Activated effector memory CD4-positive, alpha-beta T cell treated with anti-CD3 and anti-CD28 coated beads, Interleukin-2, amount 50 U/mL, for 16 hours (primary cell): ENCODE results near the gene LOXL1.
"Not testable (repeated sequence)": the region's sequence is repeated elsewhere in the genome, so short reads cannot be mapped to it uniquely, and the experiment has no call there.

Experiments
- DNase-seq: peaks from one replicate; pipeline ENCODE4 v3.0.0-alpha.2; 2020

Gene LOXL1

GRCh38 chr15:73954188-73955145 is 28.2 kb downstream of the LOXL1 start:
- peak; percentile 49 for DNase-seq

- peak; percentile 49 for DNase-seq
Observed at GRCh38 chr15:73955326-73955725, 29.1 kb downstream of the LOXL1 start.

DNA sequence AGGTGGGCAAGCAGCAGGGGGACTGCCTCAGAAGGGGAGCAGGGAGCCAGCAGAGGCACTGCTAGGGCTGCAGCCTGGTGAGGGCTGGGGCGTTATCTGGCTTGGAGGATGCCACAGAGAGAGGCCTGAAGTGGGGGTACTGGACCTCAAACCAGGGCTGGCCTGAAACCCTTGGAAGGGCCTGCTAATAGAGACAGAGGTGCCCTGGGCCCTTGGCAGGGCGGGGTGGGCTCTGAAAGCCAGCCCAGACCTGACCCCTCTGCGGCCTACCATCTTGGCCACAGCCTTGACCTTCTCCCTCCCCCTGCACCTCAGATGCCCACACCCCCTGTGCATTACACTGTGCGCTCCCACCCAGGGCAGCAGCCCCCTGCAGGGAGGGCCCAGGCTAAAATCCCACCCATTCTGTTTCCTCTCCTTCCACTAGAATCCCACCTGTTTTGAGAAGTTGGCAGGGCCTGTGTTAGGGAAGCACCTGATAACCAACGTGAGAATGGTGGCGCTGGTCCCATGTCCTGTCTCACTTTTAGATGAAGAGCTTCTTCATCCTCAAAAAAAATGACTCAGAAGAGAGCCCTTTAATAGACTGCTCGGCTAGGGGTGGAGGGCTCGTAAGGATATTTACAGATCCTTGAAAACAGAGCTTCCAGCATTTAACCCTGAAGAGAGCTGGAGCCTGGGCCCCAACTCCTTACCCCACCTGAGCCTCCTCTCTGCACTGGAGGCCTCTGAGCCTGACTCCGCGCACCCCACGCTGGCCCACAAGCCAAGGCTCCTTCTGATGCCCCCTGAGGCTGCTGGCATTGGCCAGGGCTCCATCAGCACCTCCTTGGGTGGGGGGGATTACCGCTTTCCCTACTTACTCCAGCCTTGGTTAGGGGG is 29.8 kb downstream of the LOXL1 start:
- DNase-seq, result peak; percentile 53

GRCh38 chr15:73956743-73957135 is 30.5 kb downstream of the LOXL1 start:
- peak; percentile 49 for DNase-seq

DNA sequence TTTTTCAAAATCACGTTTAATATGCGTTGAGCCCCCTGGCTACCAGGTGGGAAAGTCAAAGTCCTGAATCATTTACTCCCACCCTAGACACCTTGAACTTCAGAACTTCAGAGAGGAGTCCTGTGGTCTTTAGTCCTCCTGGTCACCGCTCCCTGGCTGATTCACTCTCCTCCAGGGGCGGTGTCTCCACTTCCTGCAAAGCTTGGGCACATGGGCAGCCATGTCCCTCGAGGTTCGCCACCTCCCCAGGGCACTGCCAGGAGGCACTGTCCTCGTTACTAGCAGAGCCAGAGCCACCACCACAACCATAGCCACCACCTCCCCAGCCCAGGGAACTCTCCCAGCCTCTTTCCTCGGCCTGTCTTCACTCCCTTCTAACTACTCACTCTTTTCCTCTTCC is 31.0 kb downstream of the LOXL1 start:
- peak; percentile 51 for DNase-seq

- peak; percentile 8 for DNase-seq
Observed at GRCh38 chr15:73957785-73958184, 31.5 kb downstream of the LOXL1 start.

GRCh38 chr15:73959012-73959581 is 32.8 kb downstream of the LOXL1 start:
- peak; percentile 63 for DNase-seq

- peak; percentile 28 for DNase-seq
Observed at GRCh38 chr15:73959801-73960200, 33.5 kb downstream of the LOXL1 start.

- DNase-seq, result peak; percentile 16
Observed at GRCh38 chr15:73960472-73961070, 34.3 kb downstream of the LOXL1 start.

DNA sequence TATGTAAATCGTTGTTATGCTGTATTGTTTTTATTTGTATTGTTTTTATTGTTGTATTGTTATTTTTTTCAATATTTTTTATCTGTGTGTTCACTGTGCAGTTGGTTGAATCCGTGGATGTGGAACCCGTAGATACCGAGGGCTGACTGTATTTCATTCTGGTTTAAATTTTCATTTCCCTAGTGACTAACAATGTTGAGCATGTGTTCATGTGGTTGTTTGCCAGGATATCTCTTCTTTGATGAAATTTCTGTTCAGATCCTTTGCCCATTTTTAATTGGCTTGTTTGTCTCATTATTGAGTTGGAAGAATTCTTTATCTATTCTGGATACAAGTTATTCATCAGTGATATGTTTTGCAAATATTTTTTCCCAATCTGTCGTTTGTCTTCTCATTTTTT is 36.2 kb downstream of the LOXL1 start:
- DNase-seq, result no peak

GRCh38 chr15:73964736-73965093 is 38.5 kb downstream of the LOXL1 start:
- DNase-seq, result peak; percentile 95

DNA sequence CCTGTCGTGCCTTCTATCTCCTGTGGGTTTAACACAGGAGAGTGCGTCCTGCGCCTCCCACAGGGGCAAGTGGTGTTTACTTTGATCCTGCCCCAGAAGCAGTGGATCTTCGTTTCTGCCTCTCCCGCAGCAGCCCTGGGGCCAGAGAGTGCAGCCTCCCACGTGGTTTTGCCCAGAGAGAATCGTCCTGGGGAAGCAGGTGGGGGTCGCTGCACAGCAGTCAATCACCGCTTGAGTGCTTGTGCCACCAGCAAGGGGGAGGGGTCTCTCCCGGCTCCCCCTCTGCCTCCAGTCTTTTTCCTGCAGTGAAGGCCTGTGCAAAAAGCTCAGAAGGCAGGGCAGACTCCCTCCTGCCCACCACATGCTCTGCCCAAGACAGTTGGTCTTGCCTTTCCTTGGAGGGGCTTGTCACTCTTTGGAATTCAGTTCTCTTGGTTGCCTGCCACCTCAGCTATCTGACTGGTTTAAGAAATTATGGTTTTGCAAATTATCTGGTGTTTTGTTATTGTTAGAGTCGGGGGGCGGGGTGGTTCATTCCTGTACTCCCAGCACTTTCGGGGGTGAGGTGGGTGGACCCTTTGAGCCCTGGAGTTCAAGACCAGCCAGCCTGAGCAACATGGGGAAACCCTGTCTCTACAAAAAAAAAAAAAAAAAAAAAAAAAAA is 39.0 kb downstream of the LOXL1 start:
- peak; percentile 74 for DNase-seq

GRCh38 chr15:73965758-73966113 is 39.5 kb downstream of the LOXL1 start:
- DNase-seq, result peak; percentile 47

DNA sequence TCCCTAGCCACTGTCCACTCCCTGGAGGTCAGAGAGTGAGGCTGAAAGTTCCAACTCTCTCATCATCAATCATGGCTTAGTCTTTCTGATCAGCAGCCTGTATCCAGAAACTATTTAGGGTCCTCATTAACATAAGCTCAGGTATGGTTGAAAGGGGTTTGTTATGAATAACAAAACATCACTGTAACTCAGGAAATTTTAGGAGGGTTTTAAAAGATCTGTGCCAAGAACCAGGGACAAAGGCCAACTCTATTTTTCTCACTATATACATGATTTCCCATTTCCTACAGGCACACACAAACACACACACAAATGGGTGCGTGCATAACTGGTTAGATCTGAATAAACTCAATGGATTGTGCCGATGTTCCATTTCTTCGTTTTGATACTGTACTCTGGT is 42.2 kb downstream of the LOXL1 start:
- DNase-seq, result no peak

GRCh38 chr15:73969151-73969759 is 43.0 kb downstream of the LOXL1 start:
- peak; percentile 21 for DNase-seq

DNA sequence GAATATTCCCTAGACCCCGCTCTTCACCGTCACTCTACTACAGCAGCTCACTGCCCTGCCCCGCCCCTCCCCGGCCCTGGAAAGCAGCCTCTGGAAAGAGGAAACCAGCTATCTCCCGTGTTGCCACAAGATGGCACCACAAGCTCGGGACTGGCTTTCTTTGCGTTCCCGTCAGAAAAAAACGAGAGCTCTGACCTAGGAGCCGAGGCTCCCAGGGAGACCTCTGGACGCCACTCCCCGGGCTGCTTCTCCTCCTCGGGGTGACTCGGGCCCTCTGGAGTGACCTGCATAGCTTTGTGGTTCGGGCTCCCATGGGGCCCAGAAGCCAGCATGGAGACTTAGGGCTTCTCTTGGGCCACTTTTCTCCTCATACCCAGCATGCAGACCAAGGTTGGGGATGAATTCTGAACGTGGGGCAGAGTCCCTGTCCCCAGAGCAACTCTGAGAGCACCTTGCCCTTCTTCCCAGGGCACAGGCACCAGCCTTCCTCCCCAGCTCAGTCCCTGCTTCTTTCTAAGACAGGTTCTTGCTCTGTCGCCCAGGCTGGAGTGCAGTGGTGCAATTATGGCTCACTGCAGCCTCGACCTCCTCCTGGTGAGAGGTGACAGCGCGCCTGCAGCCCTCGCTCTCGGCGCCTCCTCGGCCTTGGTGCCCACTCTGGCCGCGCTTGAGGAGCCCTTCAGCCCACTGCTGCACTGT is 46.9 kb downstream of the LOXL1 start:
- DNase-seq, result peak; percentile 91

DNA sequence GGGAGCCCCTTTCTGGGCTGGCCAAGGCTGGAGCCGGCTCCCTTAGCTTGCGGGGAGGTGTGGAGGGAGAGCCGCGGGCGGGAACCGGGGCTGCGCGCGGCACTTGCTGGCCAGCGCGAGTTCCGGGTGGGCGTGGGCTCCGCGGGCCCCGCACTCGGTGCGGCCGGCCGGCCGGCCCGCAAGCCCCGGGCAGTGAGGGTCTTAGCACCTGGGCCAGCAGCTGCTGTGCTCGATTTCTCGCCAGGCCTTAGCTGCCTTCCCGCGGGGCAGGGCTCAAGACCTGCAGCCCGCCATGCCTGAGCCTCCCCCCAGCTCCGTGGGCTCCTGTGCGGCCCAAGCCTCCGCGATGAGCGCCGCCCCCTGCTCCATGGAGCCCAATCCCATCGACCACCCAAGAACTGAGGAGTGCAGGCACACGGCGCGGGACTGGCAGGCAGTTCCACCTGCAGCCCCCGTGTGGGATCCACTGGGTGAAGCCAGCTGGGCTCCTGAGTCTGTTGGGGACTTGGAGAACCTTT is 47.5 kb downstream of the LOXL1 start:
- not testable (repeated sequence) for DNase-seq

DNA sequence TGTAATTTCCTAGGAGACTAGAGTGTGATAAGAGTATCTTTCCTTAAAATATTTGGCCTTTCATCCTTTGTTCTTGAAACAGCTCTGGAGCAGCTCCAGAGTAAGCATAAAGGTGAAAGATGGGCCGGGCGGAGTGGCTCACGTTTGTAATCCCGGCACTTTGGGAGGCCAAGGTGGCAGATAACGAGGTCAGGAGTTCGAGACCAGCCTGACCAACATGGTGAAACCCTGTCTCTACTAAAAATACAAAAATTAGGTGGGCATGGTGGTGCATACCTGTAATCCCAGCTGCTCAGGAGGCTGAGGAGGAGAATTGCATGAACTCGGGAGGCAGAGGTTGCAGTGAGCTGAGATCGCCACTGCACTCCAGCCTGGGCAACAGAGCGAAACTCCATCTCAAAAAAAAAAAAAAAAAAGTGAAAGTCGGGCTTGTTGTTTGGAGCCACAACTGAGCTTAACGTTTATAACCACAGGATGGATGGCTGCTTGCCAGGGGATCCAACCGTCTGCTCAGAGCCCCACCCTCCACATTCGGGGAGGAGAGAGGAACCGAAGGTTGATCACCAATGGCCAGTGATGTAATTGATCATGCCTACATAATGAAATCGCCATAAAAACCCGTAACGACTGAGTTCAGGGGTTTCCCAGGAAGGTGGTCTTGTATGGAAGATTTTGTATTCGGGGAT is 49.3 kb downstream of the LOXL1 start:
- DNase-seq, result peak; percentile 33

DNA sequence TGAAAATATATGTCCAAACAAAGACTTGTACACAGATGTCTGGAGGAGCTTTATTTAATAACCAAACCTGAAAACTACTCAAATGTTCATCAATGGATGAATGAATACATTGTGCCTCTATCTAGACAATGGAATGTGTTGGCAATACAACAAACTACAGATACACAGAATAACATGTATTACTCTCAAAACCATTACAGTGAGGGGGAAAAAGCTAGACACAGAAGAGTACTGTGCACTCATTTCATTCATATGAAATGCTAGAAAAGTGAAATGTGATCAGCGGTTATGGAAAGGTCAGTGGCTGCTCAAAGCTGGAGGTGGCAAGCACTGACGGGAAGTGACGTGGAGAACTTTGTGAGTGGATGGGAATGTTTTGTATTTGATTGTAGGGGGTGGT is 52.6 kb downstream of the LOXL1 start:
- DNase-seq, result no peak

DNA sequence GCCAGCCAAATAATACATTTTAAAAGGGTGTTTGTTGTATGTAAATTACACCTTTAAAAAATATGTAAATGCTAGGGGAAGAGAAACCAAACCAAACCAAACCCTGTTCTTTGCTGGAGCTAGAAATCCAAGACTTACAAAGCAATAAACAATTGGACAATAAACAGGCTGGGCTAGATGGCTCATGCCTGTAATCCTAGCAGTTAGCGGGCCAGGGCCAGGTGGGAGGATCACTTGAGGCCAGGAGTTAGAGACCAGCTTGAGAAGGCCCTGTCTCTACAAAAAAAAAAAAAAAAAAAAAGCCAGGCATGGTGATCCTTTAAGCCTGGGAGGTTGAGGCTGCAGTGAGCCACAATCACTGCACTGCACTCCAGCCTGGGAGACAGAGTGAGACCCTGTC is 53.4 kb downstream of the LOXL1 start:
- DNase-seq, result no peak
